HepG2 (cell line): Measurements from ENCODE around the gene ENPP7. TPM values are rescaled to one million over a fixed set of nuclear protein-coding genes. Genes with fewer than 3 reads are reported as not detected.

Source experiments
- HMGA1 ChIP-seq: sonication (generic); formaldehyde crosslinking; conservative IDR thresholded peaks from 2 replicates; pipeline ENCODE4 v1.4.0; 2020; ENCODE audit warnings: missing genetic modification reagents
- IRF2 ChIP-seq: IDR thresholded peaks from 2 replicates; pipeline ENCODE4 v1.6.1; 2018; ENCODE audit warnings: missing genetic modification reagents, missing compliant biosample characterization
- PTBP1 ChIP-seq: fragments of 200-400 bp; formaldehyde crosslinking; IDR thresholded peaks from 2 replicates; pipeline ENCODE4 v1.6.1; 2018; ENCODE audit warnings: low read length, low read depth; ENCODE audit not compliant: poor library complexity, severe bottlenecking
- SP4 ChIP-seq: sonication (generic); formaldehyde crosslinking; IDR thresholded peaks from 2 replicates; pipeline ENCODE4 v1.8.1; 2023; ENCODE audit warnings: mild to moderate bottlenecking, missing genetic modification reagents
- SRSF1 ChIP-seq: fragments of 200-400 bp; formaldehyde crosslinking; optimal IDR thresholded peaks from 2 replicates; pipeline ENCODE3; 2017; ENCODE audit warnings: mild to moderate bottlenecking, low read depth, low read length, moderate library complexity
- TBX3 ChIP-seq: fragments of 450-650 bp; IDR thresholded peaks from 2 replicates; pipeline ENCODE4 v1.6.1; 2017; ENCODE audit warnings: antibody characterized with exemption, mild to moderate bottlenecking, inconsistent platforms, borderline replicate concordance
- TFDP2 ChIP-seq: sonication (generic); formaldehyde crosslinking; IDR thresholded peaks from 2 replicates; pipeline ENCODE4 v1.4.0; 2020; ENCODE audit warnings: missing genetic modification reagents
- THAP8 ChIP-seq: sonication (generic); formaldehyde crosslinking; IDR thresholded peaks from 2 replicates; pipeline ENCODE4 v1.5.1; 2020; ENCODE audit warnings: missing genetic modification reagents, mild to moderate bottlenecking, borderline replicate concordance
- TRIM22 ChIP-seq: fragments of 450-650 bp; IDR thresholded peaks from 2 replicates; pipeline ENCODE4 v1.6.1; 2017
- ZBTB44 ChIP-seq: sonication (generic); formaldehyde crosslinking; IDR thresholded peaks from 2 replicates; pipeline ENCODE4 v1.4.0; 2020; ENCODE audit warnings: missing genetic modification reagents
- ZFP41 ChIP-seq: sonication (generic); formaldehyde crosslinking; IDR thresholded peaks from 2 replicates; pipeline ENCODE4 v1.4.0; 2020; ENCODE audit warnings: mild to moderate bottlenecking, missing genetic modification reagents, borderline replicate concordance
- ZNF33B ChIP-seq: sonication (generic); formaldehyde crosslinking; IDR thresholded peaks from 2 replicates; pipeline ENCODE4 v1.5.1; 2020; ENCODE audit warnings: mild to moderate bottlenecking, missing genetic modification reagents
- ZNF367 ChIP-seq: sonication (generic); formaldehyde crosslinking; IDR thresholded peaks from 2 replicates; pipeline ENCODE4 v1.4.0; 2020; ENCODE audit warnings: missing genetic modification reagents, borderline replicate concordance
- ZNF510 ChIP-seq: sonication (generic); formaldehyde crosslinking; IDR thresholded peaks from 2 replicates; pipeline ENCODE4 v1.4.0; 2020; ENCODE audit warnings: low read depth, mild to moderate bottlenecking, missing genetic modification reagents
- ZNF782 ChIP-seq: sonication (generic); formaldehyde crosslinking; IDR thresholded peaks from 2 replicates; pipeline ENCODE4 v1.4.0; 2020; ENCODE audit warnings: missing genetic modification reagents, mild to moderate bottlenecking, borderline replicate concordance
- polyA plus RNA-seq, 8 experiments: library from polyadenylated mRNA; depleted of rRNA in 3 of 8; stranded (reverse) in 7 of 8; unstranded in 1 of 8; fragments of >200 nt; fragmentation: Illumina TruSeq in 4 of 8; extraction: Trizol in 4 of 8; gene quantifications; 2 replicates each; pipeline versions ENCODE4 v1.2.1 to v1.2.3, GENCODE V29; 2011 to 2016; ENCODE audit warnings: low read depth in 4 of 8, missing spikeins in 1 of 8, mixed read lengths in 1 of 8; ENCODE audit not compliant: insufficient read depth in 1 of 8
- total RNA-seq, 5 experiments: library from RNA; depleted of rRNA; stranded (reverse); fragments of >200 nt; fragmentation: Illumina TruSeq; extraction: Trizol; gene quantifications; 2 replicates each; pipeline ENCODE4 v1.2.3, GENCODE V29; 2016; ENCODE audit warnings: low read depth in 1 of 5
- TF ChIP-seq, protein P1 (sequence below): sonication (generic); formaldehyde crosslinking; IDR thresholded peaks from 2 replicates; pipeline ENCODE4 v1.4.0; 2020; ENCODE audit warnings: low read depth, mild to moderate bottlenecking, missing genetic modification reagents
- TF ChIP-seq, protein P2 (sequence below): sonication (generic); formaldehyde crosslinking; IDR thresholded peaks from 2 replicates; pipeline ENCODE4 v1.9.0; 2021; ENCODE audit warnings: missing genetic modification reagents, mild to moderate bottlenecking, borderline replicate concordance
- TF ChIP-seq, protein P3 (sequence below): sonication (generic); formaldehyde crosslinking; IDR thresholded peaks from 2 replicates; pipeline ENCODE4 v1.8.0; 2022; ENCODE audit warnings: missing genetic modification reagents, mild to moderate bottlenecking, moderate library complexity, borderline replicate concordance

ENPP7 gene
- total and polyA plus RNA-seq, 2 of the 13 experiments (the other 11 are each of a cell fraction or from before 2014, with no cell fraction given) = 1.1 to 2.2 TPM

GRCh38 chr17:79777120-79777893, 46.6 kb downstream of the ENPP7 start (continued):
- TF ChIP-seq PTBP1 (no peak), ZNF367 (CRISPR knock-in tag) (no peak), IRF2 (CRISPR knock-in tag) (no peak), ZNF510 (CRISPR knock-in tag) (no peak), ZNF782 (CRISPR knock-in tag) (no peak), THAP8 (0 out of 2 replicates have a peak, but pooled peaks have one; percentile 13), TBX3 (no peak), ZFP41 (CRISPR knock-in tag) (no peak), ZNF33B (no peak), HMGA1 (CRISPR knock-in tag) (no peak), SRSF1 (no peak), SP4 (CRISPR knock-in tag) (no peak), TFDP2 (CRISPR knock-in tag) (no peak), TRIM22 (no peak), ZBTB44 (CRISPR knock-in tag) (no peak)
- TF ChIP-seq, protein P1, sequence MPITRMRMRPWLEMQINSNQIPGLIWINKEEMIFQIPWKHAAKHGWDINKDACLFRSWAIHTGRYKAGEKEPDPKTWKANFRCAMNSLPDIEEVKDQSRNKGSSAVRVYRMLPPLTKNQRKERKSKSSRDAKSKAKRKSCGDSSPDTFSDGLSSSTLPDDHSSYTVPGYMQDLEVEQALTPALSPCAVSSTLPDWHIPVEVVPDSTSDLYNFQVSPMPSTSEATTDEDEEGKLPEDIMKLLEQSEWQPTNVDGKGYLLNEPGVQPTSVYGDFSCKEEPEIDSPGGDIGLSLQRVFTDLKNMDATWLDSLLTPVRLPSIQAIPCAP (CRISPR knock-in tag) = no peak
- TF ChIP-seq, protein P2, sequence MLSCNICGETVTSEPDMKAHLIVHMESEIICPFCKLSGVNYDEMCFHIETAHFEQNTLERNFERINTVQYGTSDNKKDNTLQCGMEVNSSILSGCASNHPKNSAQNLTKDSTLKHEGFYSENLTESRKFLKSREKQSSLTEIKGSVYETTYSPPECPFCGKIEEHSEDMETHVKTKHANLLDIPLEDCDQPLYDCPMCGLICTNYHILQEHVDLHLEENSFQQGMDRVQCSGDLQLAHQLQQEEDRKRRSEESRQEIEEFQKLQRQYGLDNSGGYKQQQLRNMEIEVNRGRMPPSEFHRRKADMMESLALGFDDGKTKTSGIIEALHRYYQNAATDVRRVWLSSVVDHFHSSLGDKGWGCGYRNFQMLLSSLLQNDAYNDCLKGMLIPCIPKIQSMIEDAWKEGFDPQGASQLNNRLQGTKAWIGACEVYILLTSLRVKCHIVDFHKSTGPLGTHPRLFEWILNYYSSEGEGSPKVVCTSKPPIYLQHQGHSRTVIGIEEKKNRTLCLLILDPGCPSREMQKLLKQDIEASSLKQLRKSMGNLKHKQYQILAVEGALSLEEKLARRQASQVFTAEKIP (CRISPR knock-in tag) = no peak
- TF ChIP-seq, protein P3, sequence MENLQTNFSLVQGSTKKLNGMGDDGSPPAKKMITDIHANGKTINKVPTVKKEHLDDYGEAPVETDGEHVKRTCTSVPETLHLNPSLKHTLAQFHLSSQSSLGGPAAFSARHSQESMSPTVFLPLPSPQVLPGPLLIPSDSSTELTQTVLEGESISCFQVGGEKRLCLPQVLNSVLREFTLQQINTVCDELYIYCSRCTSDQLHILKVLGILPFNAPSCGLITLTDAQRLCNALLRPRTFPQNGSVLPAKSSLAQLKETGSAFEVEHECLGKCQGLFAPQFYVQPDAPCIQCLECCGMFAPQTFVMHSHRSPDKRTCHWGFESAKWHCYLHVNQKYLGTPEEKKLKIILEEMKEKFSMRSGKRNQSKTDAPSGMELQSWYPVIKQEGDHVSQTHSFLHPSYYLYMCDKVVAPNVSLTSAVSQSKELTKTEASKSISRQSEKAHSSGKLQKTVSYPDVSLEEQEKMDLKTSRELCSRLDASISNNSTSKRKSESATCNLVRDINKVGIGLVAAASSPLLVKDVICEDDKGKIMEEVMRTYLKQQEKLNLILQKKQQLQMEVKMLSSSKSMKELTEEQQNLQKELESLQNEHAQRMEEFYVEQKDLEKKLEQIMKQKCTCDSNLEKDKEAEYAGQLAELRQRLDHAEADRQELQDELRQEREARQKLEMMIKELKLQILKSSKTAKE (CRISPR knock-in tag) = no peak
